ENCODE results near the gene NUTM2D.
"Not testable (repeated sequence)": the region's sequence is repeated elsewhere in the genome, so short reads cannot be mapped to it uniquely, and the experiment has no call there.

The NUTM2D gene

GRCh38 chr10:87374091-87374490 lies 16.5 kb downstream of the NUTM2D start:
- not testable (repeated sequence) for H3K27ac ChIP-seq (ENCODE audit: low read depth, low read length, poor library complexity, severe bottlenecking); H3K36me3 ChIP-seq (ENCODE audit: insufficient read depth, low read length); H3K79me2 ChIP-seq (ENCODE audit: insufficient read depth, low read length); H3F3A ChIP-seq (ENCODE audit: insufficient read depth, low read length); H3K9ac ChIP-seq (ENCODE audit: low read length); H2AFZ ChIP-seq (ENCODE audit: low read length); H3K27me3 ChIP-seq (ENCODE audit: insufficient read depth, low read length); H4K20me1 ChIP-seq (ENCODE audit: insufficient read depth, low read length); H3K9me3 ChIP-seq (ENCODE audit: low read length); H3K4me1 ChIP-seq (ENCODE audit: insufficient read depth, low read length, severe bottlenecking); H3K4me3 ChIP-seq (ENCODE audit: low read depth, low read length, poor library complexity, severe bottlenecking); H3K9me2 ChIP-seq (ENCODE audit: low read depth, low read length); H3K4me2 ChIP-seq (ENCODE audit: low read length)

GRCh38 chr10:87379115-87379514 lies 21.6 kb downstream of the NUTM2D start:
- H3K4me3 ChIP-seq (ENCODE audit: low read depth, low read length, poor library complexity, severe bottlenecking); H3K36me3 ChIP-seq (ENCODE audit: insufficient read depth, low read length); H3K4me1 ChIP-seq (ENCODE audit: insufficient read depth, low read length, severe bottlenecking); H3K79me2 ChIP-seq (ENCODE audit: insufficient read depth, low read length); H3F3A ChIP-seq (ENCODE audit: insufficient read depth, low read length); H4K20me1 ChIP-seq (ENCODE audit: insufficient read depth, low read length); H3K4me2 ChIP-seq (ENCODE audit: low read length); H3K9ac ChIP-seq (ENCODE audit: low read length); H3K27ac ChIP-seq (ENCODE audit: low read depth, low read length, poor library complexity, severe bottlenecking); H3K27me3 ChIP-seq (ENCODE audit: insufficient read depth, low read length); H2AFZ ChIP-seq (ENCODE audit: low read length); H3K9me2 ChIP-seq (ENCODE audit: low read depth, low read length); H3K9me3 ChIP-seq (ENCODE audit: low read length): not testable (repeated sequence)

- not testable (repeated sequence) for H3K4me3 ChIP-seq (ENCODE audit: low read depth, low read length, poor library complexity, severe bottlenecking); H3K36me3 ChIP-seq (ENCODE audit: insufficient read depth, low read length)
Observed at GRCh38 chr10:87383149-87383857, 25.8 kb downstream of the NUTM2D start.

GRCh38 chr10:87384283-87384682 lies 26.7 kb downstream of the NUTM2D start:
- H3K4me3 ChIP-seq (ENCODE audit: low read depth, low read length, poor library complexity, severe bottlenecking); H3K27ac ChIP-seq (ENCODE audit: low read depth, low read length, poor library complexity, severe bottlenecking); H4K20me1 ChIP-seq (ENCODE audit: insufficient read depth, low read length); H3K9ac ChIP-seq (ENCODE audit: low read length); H3K4me2 ChIP-seq (ENCODE audit: low read length); H3K9me2 ChIP-seq (ENCODE audit: low read depth, low read length); H3K27me3 ChIP-seq (ENCODE audit: insufficient read depth, low read length); H3K9me3 ChIP-seq (ENCODE audit: low read length); H2AFZ ChIP-seq (ENCODE audit: low read length); H3F3A ChIP-seq (ENCODE audit: insufficient read depth, low read length); H3K36me3 ChIP-seq (ENCODE audit: insufficient read depth, low read length); H3K4me1 ChIP-seq (ENCODE audit: insufficient read depth, low read length, severe bottlenecking); H3K79me2 ChIP-seq (ENCODE audit: insufficient read depth, low read length): not testable (repeated sequence)

More at GRCh38 chr10:87383149-87383857, 25.8 kb downstream of the NUTM2D start:
- not testable (repeated sequence) for H3K9ac ChIP-seq (ENCODE audit: low read length); H3K4me1 ChIP-seq (ENCODE audit: insufficient read depth, low read length, severe bottlenecking); H3K9me3 ChIP-seq (ENCODE audit: low read length); H3K79me2 ChIP-seq (ENCODE audit: insufficient read depth, low read length); H3K27me3 ChIP-seq (ENCODE audit: insufficient read depth, low read length); H4K20me1 ChIP-seq (ENCODE audit: insufficient read depth, low read length); H3K4me2 ChIP-seq (ENCODE audit: low read length); H3K9me2 ChIP-seq (ENCODE audit: low read depth, low read length); H3F3A ChIP-seq (ENCODE audit: insufficient read depth, low read length); H2AFZ ChIP-seq (ENCODE audit: low read length); H3K27ac ChIP-seq (ENCODE audit: low read depth, low read length, poor library complexity, severe bottlenecking)

GRCh38 chr10:87385762-87386360 lies 28.3 kb downstream of the NUTM2D start:
- not testable (repeated sequence) for H3K27ac ChIP-seq (ENCODE audit: low read depth, low read length, poor library complexity, severe bottlenecking)

GRCh38 chr10:87391360-87391759 lies 33.8 kb downstream of the NUTM2D start:
- not testable (repeated sequence) for H3K9ac ChIP-seq (ENCODE audit: low read length)

More at GRCh38 chr10:87385762-87386360, 28.3 kb downstream of the NUTM2D start:
- not testable (repeated sequence) for H3K4me1 ChIP-seq (ENCODE audit: insufficient read depth, low read length, severe bottlenecking); H3F3A ChIP-seq (ENCODE audit: insufficient read depth, low read length); H3K79me2 ChIP-seq (ENCODE audit: insufficient read depth, low read length); H3K27me3 ChIP-seq (ENCODE audit: insufficient read depth, low read length); H3K9me3 ChIP-seq (ENCODE audit: low read length); H3K36me3 ChIP-seq (ENCODE audit: insufficient read depth, low read length); H3K9me2 ChIP-seq (ENCODE audit: low read depth, low read length); H2AFZ ChIP-seq (ENCODE audit: low read length); H3K4me3 ChIP-seq (ENCODE audit: low read depth, low read length, poor library complexity, severe bottlenecking); H3K4me2 ChIP-seq (ENCODE audit: low read length); H4K20me1 ChIP-seq (ENCODE audit: insufficient read depth, low read length); H3K9ac ChIP-seq (ENCODE audit: low read length)

GRCh38 chr10:87396206-87396605 lies 38.7 kb downstream of the NUTM2D start:
- not testable (repeated sequence) for H3K9ac ChIP-seq (ENCODE audit: low read length); H3K27me3 ChIP-seq (ENCODE audit: insufficient read depth, low read length); H3K4me3 ChIP-seq (ENCODE audit: low read depth, low read length, poor library complexity, severe bottlenecking); H3F3A ChIP-seq (ENCODE audit: insufficient read depth, low read length); H2AFZ ChIP-seq (ENCODE audit: low read length); H3K36me3 ChIP-seq (ENCODE audit: insufficient read depth, low read length); H3K79me2 ChIP-seq (ENCODE audit: insufficient read depth, low read length); H3K9me2 ChIP-seq (ENCODE audit: low read depth, low read length); H4K20me1 ChIP-seq (ENCODE audit: insufficient read depth, low read length); H3K4me1 ChIP-seq (ENCODE audit: insufficient read depth, low read length, severe bottlenecking); H3K27ac ChIP-seq (ENCODE audit: low read depth, low read length, poor library complexity, severe bottlenecking); H3K4me2 ChIP-seq (ENCODE audit: low read length); H3K9me3 ChIP-seq (ENCODE audit: low read length)

More at GRCh38 chr10:87391360-87391759, 33.8 kb downstream of the NUTM2D start:
- H3K36me3 ChIP-seq (ENCODE audit: insufficient read depth, low read length); H3K27ac ChIP-seq (ENCODE audit: low read depth, low read length, poor library complexity, severe bottlenecking); H3K4me3 ChIP-seq (ENCODE audit: low read depth, low read length, poor library complexity, severe bottlenecking); H3K4me2 ChIP-seq (ENCODE audit: low read length); H3K79me2 ChIP-seq (ENCODE audit: insufficient read depth, low read length); H3K4me1 ChIP-seq (ENCODE audit: insufficient read depth, low read length, severe bottlenecking); H2AFZ ChIP-seq (ENCODE audit: low read length); H3K27me3 ChIP-seq (ENCODE audit: insufficient read depth, low read length); H3F3A ChIP-seq (ENCODE audit: insufficient read depth, low read length); H3K9me2 ChIP-seq (ENCODE audit: low read depth, low read length); H3K9me3 ChIP-seq (ENCODE audit: low read length); H4K20me1 ChIP-seq (ENCODE audit: insufficient read depth, low read length): not testable (repeated sequence)

All from OCI-LY1 (cell line).